NAMALWA (cell line): ENCODE data around the gene PLAAT2.
"Not testable (repeated sequence)": the region's sequence is repeated elsewhere in the genome, so short reads cannot be mapped to it uniquely, and the experiment has no call there.

Experiments used
- DNase-seq: peaks from one replicate; pipeline ENCODE4 v3.0.0-alpha.2; 2015; ENCODE audit warnings: low spot score

Gene PLAAT2

DNA sequence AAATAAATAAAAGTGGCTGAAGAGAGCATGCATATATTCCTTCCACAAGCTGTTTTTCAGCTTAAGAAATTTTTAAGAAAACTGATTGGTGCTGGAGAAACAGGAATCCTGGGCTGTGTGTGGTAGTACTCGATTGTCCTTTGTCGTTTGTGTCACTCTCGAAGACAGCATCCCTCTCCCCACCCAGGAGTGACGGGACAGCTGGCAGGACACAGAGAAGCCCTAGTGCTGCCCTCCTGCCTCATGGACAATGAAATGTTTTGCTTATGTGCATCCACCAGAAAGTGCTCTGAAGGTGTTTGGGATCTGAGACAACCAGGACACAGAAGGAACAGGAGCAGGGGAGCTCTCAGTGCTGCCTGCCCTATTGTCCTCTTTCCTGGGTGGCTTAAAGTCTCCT is 13.8 kb downstream of the PLAAT2 start:
- no peak for DNase-seq

DNA sequence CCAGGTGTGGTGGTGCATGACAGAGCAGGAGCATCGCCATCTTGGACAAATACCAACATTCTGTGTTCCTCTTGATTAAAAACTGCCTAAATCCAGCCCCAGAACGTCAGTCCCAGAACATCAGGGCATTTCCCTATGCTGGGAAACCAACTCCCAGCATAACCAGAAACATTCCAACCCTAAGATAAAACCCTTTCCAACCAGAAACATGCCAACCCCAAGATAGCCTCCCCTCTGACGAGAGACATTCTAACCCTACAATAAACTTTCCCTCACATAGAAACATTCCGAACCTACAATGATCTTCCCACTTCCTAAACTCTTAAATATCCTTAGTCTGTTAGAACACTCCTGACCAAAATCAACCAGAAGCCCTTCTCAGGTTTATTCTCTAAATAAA is 15.0 kb downstream of the PLAAT2 start:
- DNase-seq: no peak

- DNase-seq: no peak
These were observed 16.1 kb downstream of the PLAAT2 start for GRCh38 chr11:63547061-63547460.

DNA sequence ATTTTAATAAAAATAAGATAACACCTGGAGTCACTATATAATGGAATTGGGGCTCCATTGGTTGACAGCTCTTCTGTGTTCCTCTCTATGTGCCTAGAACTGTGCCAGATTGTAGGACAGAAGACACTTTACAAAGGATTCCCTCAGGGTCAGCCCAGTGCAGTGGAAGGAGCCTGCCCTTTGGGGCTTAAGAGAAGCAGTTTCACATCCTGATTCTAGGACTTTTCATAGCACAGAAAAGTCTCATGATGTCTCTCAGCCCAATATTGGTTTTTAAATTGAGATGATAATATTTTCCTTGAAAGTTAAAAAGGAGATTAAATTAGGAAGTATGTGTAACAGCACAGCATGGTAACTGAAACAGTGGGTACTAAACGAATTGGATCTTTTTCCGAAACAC is 19.5 kb downstream of the PLAAT2 start:
- DNase-seq: no peak

- not testable (repeated sequence) for DNase-seq
These were observed 20.7 kb downstream of the PLAAT2 start for GRCh38 chr11:63542506-63542905.

DNA sequence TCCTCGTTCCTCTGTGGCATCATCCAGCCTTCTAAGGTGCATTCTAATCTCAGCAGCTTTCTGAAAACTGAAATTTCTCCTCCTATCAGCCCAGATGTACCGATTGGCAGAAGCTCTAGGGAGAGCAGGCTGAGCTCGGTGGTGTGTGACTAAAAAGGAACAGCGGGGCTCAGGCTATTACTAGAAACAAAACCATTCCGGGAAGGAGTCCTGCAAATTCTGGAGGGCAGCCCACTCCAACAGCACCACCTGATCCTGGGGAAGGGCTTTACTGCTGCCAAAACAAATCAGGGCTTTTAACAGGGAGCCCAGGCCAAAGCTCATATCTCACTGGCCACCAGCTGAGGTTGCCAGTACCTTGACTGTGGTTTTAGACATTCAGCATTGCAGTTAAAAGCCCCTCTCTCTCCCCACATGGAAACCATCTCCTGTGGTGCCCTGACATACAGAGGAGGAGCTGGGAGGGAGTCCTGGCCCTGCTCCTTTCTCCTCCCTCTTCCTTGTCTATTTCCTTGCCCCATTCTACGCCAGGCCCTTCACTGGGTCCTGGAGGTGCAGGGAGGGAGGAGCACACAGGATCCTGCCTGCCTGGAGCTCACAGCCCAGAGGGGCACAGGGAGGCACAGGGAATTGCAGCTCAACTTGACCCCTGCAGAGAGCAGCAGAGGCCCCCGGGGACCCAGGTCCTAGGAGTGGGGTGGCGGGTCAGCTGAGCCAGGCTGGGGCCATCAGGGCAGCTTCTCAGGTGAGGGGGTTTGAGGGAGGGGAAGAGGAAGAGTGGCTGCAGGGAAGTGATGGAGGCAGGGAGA is 25.7 kb downstream of the PLAAT2 start:
- no peak for DNase-seq

- DNase-seq: peak; percentile 58
These were observed 26.4 kb downstream of the PLAAT2 start, which contains the start of gene PLAAT4 for GRCh38 chr11:63536669-63537292. Gene PLAAT4, plus strand, starts transcription at chr11:63536808. Its CDS starts 61 bp downstream, at chr11:63536869.

GRCh38 chr11:63535734-63536133 is 27.4 kb downstream of the PLAAT2 start:
- DNase-seq: no peak

- DNase-seq: no peak
These were observed 28.2 kb downstream of the PLAAT2 start for GRCh38 chr11:63534895-63535461.

GRCh38 chr11:63534076-63534475 is 29.1 kb downstream of the PLAAT2 start:
- DNase-seq: no peak

- no peak for DNase-seq
These were observed 30.2 kb downstream of the PLAAT2 start for GRCh38 chr11:63532799-63533475.

DNA sequence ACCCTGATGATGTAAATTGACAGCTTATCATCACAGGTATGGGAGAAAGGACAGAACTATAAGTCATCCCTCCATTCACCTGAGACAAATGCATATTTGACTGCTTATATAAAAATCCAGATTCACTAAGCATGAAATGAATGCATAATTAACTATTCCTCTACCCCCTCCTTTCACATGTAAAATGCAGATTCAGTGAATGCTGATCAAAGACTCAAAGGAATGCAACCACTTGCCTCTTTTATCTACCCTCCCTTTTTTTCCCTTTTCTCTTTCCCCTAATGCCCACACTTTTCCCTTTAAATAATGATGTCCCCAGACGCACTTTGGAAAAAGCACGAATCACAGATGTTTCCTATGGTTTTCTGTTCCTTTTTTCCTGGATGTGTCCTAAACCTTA is 31.1 kb downstream of the PLAAT2 start:
- no peak for DNase-seq

GRCh38 chr11:63531074-63531792 is 31.9 kb downstream of the PLAAT2 start:
- DNase-seq: peak; percentile 63

DNA sequence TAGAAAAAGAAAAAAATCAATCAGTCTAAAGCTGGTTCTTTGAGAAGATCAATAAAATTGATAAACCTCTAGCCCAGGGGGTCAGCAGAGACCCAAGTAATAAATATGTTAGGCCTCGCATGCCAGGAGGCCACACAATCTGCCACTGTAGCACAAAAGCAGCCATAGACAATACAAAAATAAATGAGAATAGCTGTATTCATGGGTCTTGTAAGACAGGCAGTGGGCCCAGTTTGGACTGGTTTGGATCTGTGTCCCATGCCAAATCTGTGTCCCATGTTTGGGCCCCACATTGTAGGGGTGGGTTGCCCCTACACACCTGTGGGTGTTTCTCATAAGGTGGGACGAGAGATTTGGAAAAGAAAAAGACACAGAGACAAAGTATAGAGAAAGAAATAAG is 33.2 kb downstream of the PLAAT2 start:
- no peak for DNase-seq

- not testable (repeated sequence) for DNase-seq
These were observed 33.8 kb downstream of the PLAAT2 start for GRCh38 chr11:63529373-63529772.

DNA sequence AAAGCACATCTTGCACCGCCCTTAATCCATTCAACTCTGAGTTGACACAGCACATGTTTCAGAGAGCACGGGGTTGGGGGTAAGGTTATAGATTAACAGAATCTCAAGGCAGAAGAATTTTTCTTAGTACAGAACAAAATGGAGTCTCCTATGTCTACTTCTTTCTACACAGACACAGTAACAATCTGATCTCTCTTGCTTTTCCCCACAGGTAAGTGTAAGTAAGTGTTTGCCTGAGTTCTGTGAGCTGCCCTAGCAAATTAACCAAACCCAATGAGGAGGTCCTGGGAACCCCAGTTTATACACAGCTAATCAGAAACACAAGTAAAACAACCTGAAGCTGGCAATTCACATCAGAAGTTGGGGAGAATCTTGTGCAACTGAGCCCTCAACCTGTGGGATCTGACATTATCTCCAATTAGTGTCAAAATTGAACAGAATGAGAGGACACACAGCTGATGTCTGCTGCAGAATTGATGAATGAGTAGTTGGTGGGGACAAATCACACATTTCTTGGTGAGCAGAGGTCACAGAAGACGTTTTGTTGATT is 34.4 kb downstream of the PLAAT2 start:
- not testable (repeated sequence) for DNase-seq

- DNase-seq: not testable (repeated sequence)
These were observed 35.0 kb downstream of the PLAAT2 start for GRCh38 chr11:63528156-63528555.

DNA sequence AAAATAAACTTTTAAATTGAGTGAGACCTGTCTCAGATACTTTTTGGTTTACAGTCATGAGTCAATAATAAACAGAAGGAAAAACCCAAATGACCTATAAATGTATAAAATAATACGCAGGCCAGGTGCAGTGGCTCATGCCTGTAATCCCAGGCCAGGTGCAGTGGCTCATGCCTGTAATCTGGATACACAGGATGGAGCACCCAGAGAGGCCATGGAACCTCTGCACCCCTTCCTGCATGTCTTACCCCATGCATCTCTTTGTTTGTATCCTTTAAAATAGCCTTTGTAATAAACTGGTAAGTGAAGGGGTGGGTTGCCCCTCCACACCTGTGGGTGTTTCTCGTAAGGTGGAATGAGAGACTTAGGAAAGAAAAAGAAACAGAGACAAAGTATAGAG is 35.5 kb downstream of the PLAAT2 start:
- DNase-seq: no peak

GRCh38 chr11:63523151-63523550 is 40.0 kb downstream of the PLAAT2 start:
- no peak for DNase-seq

DNA sequence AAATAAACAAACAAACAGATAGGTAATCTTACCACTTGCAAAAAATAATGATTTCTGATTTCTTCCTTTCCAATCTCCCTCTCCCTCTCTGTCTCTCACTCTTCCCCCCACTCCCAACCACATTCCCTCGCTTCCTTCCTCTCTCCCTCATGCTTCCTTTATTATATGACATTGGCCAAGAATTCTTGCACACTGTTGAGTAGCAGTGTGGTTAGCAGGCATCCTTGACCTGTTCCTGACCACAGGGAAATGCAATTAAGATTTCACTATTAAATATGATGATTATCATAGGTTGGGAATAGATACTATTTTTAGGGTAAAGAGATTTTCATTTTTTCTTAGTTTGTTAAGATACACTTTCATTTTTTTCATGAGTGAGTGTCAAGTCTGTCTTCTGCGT is 41.3 kb downstream of the PLAAT2 start:
- no peak for DNase-seq

DNA sequence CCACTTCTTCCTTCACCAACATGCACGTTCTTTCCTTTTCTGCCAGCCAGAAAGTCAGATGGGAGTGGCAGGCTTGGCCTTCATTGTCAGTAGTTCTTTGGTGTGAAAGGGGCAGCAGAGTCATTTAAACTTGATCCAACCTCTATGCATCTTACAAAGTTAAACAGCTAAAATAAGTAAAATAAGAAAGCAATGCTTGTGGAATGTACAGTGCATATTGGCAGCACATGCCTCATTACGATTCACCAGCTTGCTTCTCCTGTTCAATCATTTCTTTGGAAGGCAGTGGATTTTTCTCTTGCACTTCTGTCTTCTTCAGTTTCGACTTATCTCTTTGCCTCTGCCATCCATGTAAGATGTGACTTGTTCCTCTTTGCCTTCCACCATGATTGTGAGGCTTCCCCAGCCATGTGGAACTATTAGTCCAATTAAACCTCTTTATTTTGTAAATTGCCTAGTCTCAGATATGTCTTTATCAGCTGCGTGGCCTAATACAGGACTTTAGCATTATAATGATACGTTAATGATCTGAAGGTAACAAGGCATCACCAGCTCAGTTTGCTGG is 42.5 kb downstream of the PLAAT2 start:
- DNase-seq: no peak
